Left kidney (tissue), 2 donors: ENCODE measurements around the gene UNC5C. TPM values are rescaled to one million over a fixed set of nuclear protein-coding genes. Genes with fewer than 3 reads are reported as not detected.
"Not testable (repeated sequence)": the region's sequence is repeated elsewhere in the genome, so short reads cannot be mapped to it uniquely, and the experiment has no call there.

Source experiments
- DNase-seq: peaks from one replicate; pipeline ENCODE4 v3.0.0-alpha.2; 2013
- polyA plus RNA-seq: library from polyadenylated mRNA; unstranded; fragments of 120-200 nt; gene quantifications from one replicate; pipeline ENCODE4 v1.2.1, GENCODE V29; 2013; ENCODE audit not compliant: insufficient read length

The UNC5C gene
- polyA plus RNA-seq, 1 donor = 44.7 TPM

- DNase-seq = no peak
Measured at GRCh38 chr4:95178938-95179337, 369.8 kb downstream of the UNC5C start.

- not testable (repeated sequence) for DNase-seq
Measured at GRCh38 chr4:95171377-95171776, 377.4 kb downstream of the UNC5C start.

DNA sequence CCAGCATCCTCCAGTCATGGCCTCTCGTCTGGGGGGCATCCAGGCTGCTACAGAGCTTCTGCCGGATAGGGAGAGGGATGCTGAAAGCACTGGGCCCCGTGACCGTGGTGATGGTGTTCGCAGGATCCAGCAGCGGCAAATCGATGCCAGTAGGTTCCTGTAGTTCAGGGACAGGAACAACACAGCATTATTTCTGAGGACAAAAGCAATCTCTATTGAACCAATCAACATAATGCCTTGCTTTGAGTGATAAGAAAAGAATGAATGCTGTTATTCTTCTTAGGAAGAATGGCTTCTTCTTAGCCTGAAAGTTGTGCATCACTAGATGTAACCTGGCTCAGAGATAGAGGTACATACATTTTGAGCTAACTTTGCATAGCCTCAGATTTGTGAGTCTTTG is 378.6 kb downstream of the UNC5C start:
- no peak for DNase-seq

DNA sequence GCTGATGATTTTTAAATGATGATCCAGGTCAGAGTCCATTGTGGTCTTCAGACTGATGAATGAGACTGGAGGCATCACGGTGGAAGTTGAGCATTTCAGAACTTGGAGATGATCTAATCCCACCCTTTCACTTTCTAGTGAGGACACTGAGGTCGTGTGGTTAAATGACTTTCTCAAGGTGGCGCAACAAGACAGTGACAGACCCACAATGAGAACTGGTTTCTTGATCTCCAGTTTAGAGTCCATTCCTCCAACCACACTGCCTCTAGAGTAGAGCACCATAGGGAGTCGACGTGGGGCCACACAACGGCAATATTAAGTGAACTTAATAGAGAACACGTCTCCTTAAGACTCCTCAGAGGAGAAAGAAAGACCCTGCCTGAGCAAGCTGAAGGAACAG is 381.0 kb downstream of the UNC5C start:
- DNase-seq = no peak

GRCh38 chr4:95165926-95166524 is 382.7 kb downstream of the UNC5C start:
- DNase-seq = peak; percentile 79

DNA sequence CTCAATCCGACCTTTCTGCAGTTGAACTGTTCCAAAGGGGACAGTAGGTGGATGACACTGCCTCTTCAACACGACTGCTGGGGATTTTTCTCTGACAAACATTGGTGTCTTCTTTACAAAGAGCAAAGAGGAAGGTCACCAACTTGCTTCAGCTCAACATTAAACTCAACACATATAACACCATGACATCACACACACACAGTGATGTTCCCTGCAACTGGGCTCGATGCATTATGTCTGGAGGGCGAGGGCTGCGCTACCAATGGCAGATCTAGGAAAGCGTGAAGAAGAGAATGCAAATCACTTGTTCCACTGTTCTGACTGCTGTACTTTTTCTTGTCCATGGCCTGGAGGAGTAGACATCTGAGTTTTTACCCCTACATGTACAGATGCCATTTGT is 385.9 kb downstream of the UNC5C start:
- no peak for DNase-seq

- DNase-seq = no peak
Measured at GRCh38 chr4:95161781-95162469, 386.8 kb downstream of the UNC5C start.

- DNase-seq = no peak
Measured at GRCh38 chr4:95159384-95159783, 389.4 kb downstream of the UNC5C start.

DNA sequence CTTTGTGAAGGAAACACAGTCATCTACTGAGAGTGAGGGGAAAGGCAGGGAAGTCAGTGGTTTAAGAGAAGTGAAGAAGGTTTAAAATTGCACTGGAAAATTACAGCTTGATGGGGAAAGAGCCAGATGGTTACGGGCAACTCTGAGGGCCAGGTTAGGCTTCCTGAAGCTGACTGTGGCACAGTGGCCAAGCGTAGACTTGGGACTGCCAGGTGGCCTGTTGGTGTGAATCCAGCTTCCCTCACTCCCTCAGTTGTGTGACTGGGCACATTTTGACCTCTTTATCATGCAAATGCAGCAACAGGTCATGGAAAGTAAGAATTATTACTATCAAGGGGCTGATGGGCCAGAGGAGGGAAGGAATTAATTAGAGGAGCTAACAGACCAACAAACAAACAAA is 390.1 kb downstream of the UNC5C start:
- DNase-seq = no peak

GRCh38 chr4:95158045-95158444 is 390.7 kb downstream of the UNC5C start:
- DNase-seq = no peak

- no peak for DNase-seq
Measured at GRCh38 chr4:95157596-95157995, 391.2 kb downstream of the UNC5C start.

GRCh38 chr4:95156452-95156765 is 392.4 kb downstream of the UNC5C start:
- no peak for DNase-seq

DNA sequence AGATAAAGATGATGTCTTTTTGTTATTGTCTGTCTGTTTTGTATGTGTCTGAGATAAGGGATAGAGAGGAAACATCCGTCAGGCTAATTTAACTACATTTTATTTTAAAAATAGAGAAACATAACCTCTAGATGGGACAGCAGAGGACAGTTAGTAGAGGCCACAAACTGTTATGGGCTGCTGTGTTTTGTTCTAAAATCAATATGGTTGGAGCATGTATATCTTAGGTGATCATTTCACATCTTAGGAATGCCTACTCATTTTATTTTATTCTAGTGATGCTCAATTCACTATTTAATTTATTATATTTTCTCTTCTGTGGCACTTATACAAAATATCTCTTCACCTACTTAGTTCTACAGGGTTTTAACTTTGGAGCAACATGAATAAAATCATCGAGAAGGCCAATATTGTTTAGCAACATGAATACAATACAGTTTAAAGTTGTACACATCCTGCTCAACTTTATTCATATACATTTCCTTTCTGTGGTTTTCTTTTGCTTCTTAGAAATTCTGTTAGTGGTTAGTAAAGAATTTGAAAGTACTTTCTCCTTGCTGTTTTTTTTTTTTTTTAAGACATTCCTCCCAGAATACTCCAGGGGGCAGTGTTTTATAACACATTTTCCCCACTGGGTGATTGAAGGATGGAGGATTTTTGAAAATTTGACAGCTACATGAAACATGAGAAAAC is 392.9 kb downstream of the UNC5C start:
- no peak for DNase-seq

GRCh38 chr4:95153182-95153581 is 395.6 kb downstream of the UNC5C start:
- DNase-seq = no peak

- DNase-seq = no peak
Measured at GRCh38 chr4:95151255-95151654, 397.5 kb downstream of the UNC5C start.

GRCh38 chr4:95142932-95143331 is 405.8 kb downstream of the UNC5C start:
- DNase-seq = no peak

GRCh38 chr4:95141361-95141760 is 407.4 kb downstream of the UNC5C start:
- no peak for DNase-seq

- not testable (repeated sequence) for DNase-seq
Measured at GRCh38 chr4:95139424-95139823, 409.3 kb downstream of the UNC5C start.

DNA sequence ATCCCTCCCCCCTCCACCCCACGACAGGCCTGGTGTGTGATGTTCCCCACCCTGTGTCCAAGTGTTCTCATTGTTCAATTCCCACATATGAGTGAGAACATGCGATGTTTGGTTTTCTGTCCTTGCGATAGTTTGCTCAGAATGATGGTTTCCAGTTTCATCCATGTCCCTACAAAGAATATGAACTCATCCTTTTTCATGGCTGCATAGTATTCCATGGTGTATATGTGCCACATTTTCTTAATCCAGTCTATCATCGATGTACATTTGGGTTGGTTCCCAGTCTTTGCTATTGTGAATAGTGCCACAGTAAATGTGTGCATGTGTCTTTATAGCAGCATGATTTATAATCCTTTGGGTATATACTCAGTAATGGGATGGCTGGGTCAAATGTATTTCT is 414.8 kb downstream of the UNC5C start:
- DNase-seq = not testable (repeated sequence)

GRCh38 chr4:95129821-95130311 is 418.9 kb downstream of the UNC5C start:
- no peak for DNase-seq

GRCh38 chr4:95129031-95129430 is 419.7 kb downstream of the UNC5C start:
- DNase-seq = no peak

- DNase-seq = peak; percentile 65
Measured at GRCh38 chr4:95124906-95125504, 423.8 kb downstream of the UNC5C start.

- no peak for DNase-seq
Measured at GRCh38 chr4:95122001-95122400, 426.8 kb downstream of the UNC5C start.
